Caco-2 (cell line): Measurements from ENCODE around the gene PPP1R12A. TPM values are rescaled to one million over a fixed set of nuclear protein-coding genes. Genes with fewer than 3 reads are reported as not detected.

Experiments
- BruUV-seq: library from RNA; stranded (reverse); fragments of 400-500 nt; replicated peaks from 2 replicates; lab custom pipeline; 2021; lab: Mats Ljungman, UMichigan
- CTCF ChIA-PET: fragments of 300-600 bp; sonication (Branson Sonifier 250); formaldehyde crosslinking; loops from one replicate; lab custom pipeline; 2022; ENCODE audit warnings: antibody characterized with exemption; lab: Charles Lee
- POLR2A ChIA-PET: fragments of 300-600 bp; sonication (Branson Sonifier 250); formaldehyde crosslinking; loops from one replicate; lab custom pipeline; 2022; ENCODE audit warnings: antibody characterized with exemption; lab: Charles Lee
- DNase-seq, 2 experiments: peaks; one replicate each; pipeline versions ENCODE4 v3.0.0 to v3.0.0-alpha.2; 2020 to 2022
- H3K27me3 ChIP-seq: replicated peaks from 2 replicates; pipeline ENCODE4 v1.6.0; 2011; ENCODE audit warnings: low read length; ENCODE audit not compliant: control insufficient read depth, insufficient read depth
- H3K36me3 ChIP-seq: 2 replicates; pipeline ENCODE4 v1.5.1; 2011; ENCODE audit warnings: low read length; ENCODE audit not compliant: control insufficient read depth, insufficient read depth
- H3K4me1 ChIP-seq: fragments of 250-450 bp; sonication (Bioruptor Pico); 2 replicates; pipeline ENCODE4 v1.5.1; 2020; ENCODE audit warnings: mild to moderate bottlenecking
- H3K4me3 ChIP-seq: 2 replicates; pipeline ENCODE4 v1.5.1; 2011; ENCODE audit warnings: low read depth, mild to moderate bottlenecking, control low read depth, low read length
- H3K9me3 ChIP-seq: fragments of 250-450 bp; sonication (Bioruptor Pico); 2 replicates; pipeline ENCODE4 v1.5.1; 2020; ENCODE audit warnings: mild to moderate bottlenecking, moderate library complexity
- H3K27ac Mint-ChIP-seq: one replicate; pipeline ENCODE4 v1.8.0; 2022; ENCODE audit warnings: mixed read lengths; ENCODE audit not compliant: unreplicated experiment
- H3K27me3 Mint-ChIP-seq: one replicate; pipeline ENCODE4 v1.8.0; 2022; ENCODE audit warnings: mixed read lengths; ENCODE audit not compliant: insufficient read depth, unreplicated experiment
- H3K36me3 Mint-ChIP-seq: one replicate; pipeline ENCODE4 v1.8.0; 2022; ENCODE audit warnings: mild to moderate bottlenecking, mixed read lengths; ENCODE audit not compliant: insufficient read depth, unreplicated experiment
- H3K4me1 Mint-ChIP-seq: one replicate; pipeline ENCODE4 v1.8.0; 2022; ENCODE audit warnings: low read depth, mixed read lengths; ENCODE audit not compliant: unreplicated experiment
- H3K4me3 Mint-ChIP-seq: one replicate; pipeline ENCODE4 v1.8.0; 2022; ENCODE audit warnings: mild to moderate bottlenecking, moderate library complexity, mixed read lengths; ENCODE audit not compliant: unreplicated experiment
- H3K9me3 Mint-ChIP-seq: one replicate; pipeline ENCODE4 v1.8.0; 2022; ENCODE audit warnings: mixed read lengths; ENCODE audit not compliant: unreplicated experiment
- CTCF ChIP-seq, 2 experiments: fragments of 200-600 bp in 1 of 2; IDR thresholded peaks; 1 replicate in 1 of 2; 2 replicates in 1 of 2; pipeline versions ENCODE4 v1.5.1 to v1.8.0; 2011 to 2022; ENCODE audit warnings: antibody characterized with exemption in 1 of 2, control low read depth in 1 of 2, inconsistent platforms in 1 of 2, low read depth in 1 of 2, low read length in 1 of 2, mild to moderate bottlenecking in 1 of 2, moderate library complexity in 1 of 2; ENCODE audit not compliant: insufficient read depth in 1 of 2, severe bottlenecking in 1 of 2, unreplicated experiment in 1 of 2
- intact Hi-C: fragments of 100-400 bp; cut with micrococcal nuclease; formaldehyde crosslinking; loops from one replicate; pipeline ENCODE4 v1.10.0; 2022; ENCODE audit not compliant: unreplicated experiment
- total RNA-seq: library from RNA; stranded (reverse); gene quantifications from 2 replicates; pipeline ENCODE4 v1.2.3, GENCODE V29; 2022

The PPP1R12A gene
- total RNA-seq, 1 experiment from 2014 or later = 62.5 TPM

- H3K36me3 Mint-ChIP-seq = peaks cover 18% of the 10 kb centered on the region
- POLR2A ChIA-PET = no interaction called here
- H3K4me3 Mint-ChIP-seq = no peak overlapping the region
- H3K4me1 Mint-ChIP-seq = no peaks in the 10 kb centered on the region
- no peak overlapping the region for H3K27ac Mint-ChIP-seq
- intact Hi-C loops = no loop called here
- no peaks in the 10 kb centered on the region for H3K9me3 ChIP-seq
- H3K27me3 Mint-ChIP-seq = no peaks in the 10 kb centered on the region
- DNase-seq = no peak
- TF ChIP-seq CTCF (IDR thresholded peaks at IDR 0.05; ENCODE audit: insufficient read depth in 1 of 2, low read depth in 1 of 2, low read length in 1 of 2, severe bottlenecking in 1 of 2, unreplicated experiment in 1 of 2) = no peak
- BruUV-seq = no TSS peak
- no peak overlapping the region for H3K4me3 ChIP-seq
- H3K36me3 ChIP-seq = peaks cover 2% of the 10 kb centered on the region; the same call in 1 of the 2 replicates
- CTCF ChIA-PET = no interaction called here
- H3K27me3 ChIP-seq = no peaks in the 10 kb centered on the region
- H3K9me3 Mint-ChIP-seq = no peaks in the 10 kb centered on the region
- peaks cover 10% of the 10 kb centered on the region for H3K4me1 ChIP-seq
These were observed 152.6 kb downstream of the PPP1R12A start for GRCh38 chr12:79782172-79782900.

DNA sequence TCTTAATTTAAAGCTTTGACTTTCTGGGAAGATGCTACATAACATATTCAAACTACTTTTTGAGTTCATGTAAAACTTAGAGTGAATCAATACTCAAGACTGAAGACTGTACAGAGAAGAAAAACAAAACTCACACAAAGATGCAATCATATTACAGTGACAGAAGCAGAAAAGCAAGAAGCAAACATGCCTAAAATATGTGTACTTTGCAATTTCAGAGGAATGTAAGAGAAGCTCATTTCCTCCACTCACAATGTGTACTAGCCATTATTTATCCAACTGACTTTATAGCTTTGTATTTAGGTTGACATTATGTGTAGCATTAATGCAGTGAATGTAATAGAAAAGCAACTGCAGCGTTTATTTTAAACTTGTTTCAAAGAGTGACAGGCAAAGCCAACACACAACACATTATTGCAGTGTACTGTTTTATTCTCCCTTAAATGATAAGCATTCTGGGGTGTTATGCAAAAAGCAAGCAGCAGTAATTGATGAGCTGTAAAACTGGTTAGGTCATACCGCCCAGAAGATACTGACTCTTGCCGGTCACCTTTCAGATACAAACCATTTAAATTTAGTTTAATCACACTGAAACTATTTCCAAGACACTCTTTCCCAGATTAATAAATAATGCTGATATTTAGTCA is 156.0 kb downstream of the PPP1R12A start:
- Histone ChIP-seq H3K36me3 (peaks cover 2% of the 10 kb centered on the region; the same call in 1 of the 2 replicates), H3K4me1 (peaks cover 10% of the 10 kb centered on the region), H3K9me3 (no peaks in the 10 kb centered on the region), H3K27me3 (no peaks in the 10 kb centered on the region), H3K4me3 (no peak overlapping the region)
- ChIA-PET CTCF (no interaction called here), POLR2A (interaction anchor here (0.6 kb wide), 1 partner anchor 87 kb away, joined by 5 read pairs; no protein-coding TSS in a partner anchor)
- H3K4me3 Mint-ChIP-seq = no peak overlapping the region
- peaks cover 19% of the 10 kb centered on the region for H3K36me3 Mint-ChIP-seq
- no TSS peak for BruUV-seq
- TF ChIP-seq CTCF (IDR thresholded peaks at IDR 0.05; ENCODE audit: insufficient read depth in 1 of 2, low read depth in 1 of 2, low read length in 1 of 2, severe bottlenecking in 1 of 2, unreplicated experiment in 1 of 2) = no peak
- H3K4me1 Mint-ChIP-seq = no peaks in the 10 kb centered on the region
- no peak overlapping the region for H3K27ac Mint-ChIP-seq
- intact Hi-C loops = no loop called here
- no peaks in the 10 kb centered on the region for H3K27me3 Mint-ChIP-seq
- H3K9me3 Mint-ChIP-seq = no peaks in the 10 kb centered on the region
- no peak for DNase-seq

GRCh38 chr12:79776111-79776510 is 158.8 kb downstream of the PPP1R12A start:
- no TSS peak for BruUV-seq
- ChIA-PET CTCF (no interaction called here), POLR2A (no interaction called here)
- H3K9me3 Mint-ChIP-seq = no peaks in the 10 kb centered on the region
- Histone ChIP-seq H3K4me1 (peaks cover 12% of the 10 kb centered on the region), H3K9me3 (no peaks in the 10 kb centered on the region), H3K27me3 (no peaks in the 10 kb centered on the region), H3K4me3 (no peak overlapping the region), H3K36me3 (no peaks in the 10 kb centered on the region; the same call in 1 of the 2 replicates)
- TF ChIP-seq CTCF (IDR thresholded peaks at IDR 0.05; ENCODE audit: insufficient read depth in 1 of 2, low read depth in 1 of 2, low read length in 1 of 2, severe bottlenecking in 1 of 2, unreplicated experiment in 1 of 2) = no peak
- H3K27ac Mint-ChIP-seq = no peak overlapping the region
- no peak overlapping the region for H3K4me3 Mint-ChIP-seq
- H3K36me3 Mint-ChIP-seq = peaks cover 18% of the 10 kb centered on the region
- DNase-seq = no peak
- H3K4me1 Mint-ChIP-seq = no peaks in the 10 kb centered on the region
- intact Hi-C loops = no loop called here
- no peaks in the 10 kb centered on the region for H3K27me3 Mint-ChIP-seq
